HG02623 (cell line): ENCODE data around the gene TRIM31.

Experiments
- ATAC-seq: cut with Tn5 transposase; IDR thresholded peaks from one replicate; pipeline ENCODE4 v1.9.1; 2021; ENCODE audit warnings: moderate library complexity; ENCODE audit not compliant: unreplicated experiment

The TRIM31 gene, protein sequence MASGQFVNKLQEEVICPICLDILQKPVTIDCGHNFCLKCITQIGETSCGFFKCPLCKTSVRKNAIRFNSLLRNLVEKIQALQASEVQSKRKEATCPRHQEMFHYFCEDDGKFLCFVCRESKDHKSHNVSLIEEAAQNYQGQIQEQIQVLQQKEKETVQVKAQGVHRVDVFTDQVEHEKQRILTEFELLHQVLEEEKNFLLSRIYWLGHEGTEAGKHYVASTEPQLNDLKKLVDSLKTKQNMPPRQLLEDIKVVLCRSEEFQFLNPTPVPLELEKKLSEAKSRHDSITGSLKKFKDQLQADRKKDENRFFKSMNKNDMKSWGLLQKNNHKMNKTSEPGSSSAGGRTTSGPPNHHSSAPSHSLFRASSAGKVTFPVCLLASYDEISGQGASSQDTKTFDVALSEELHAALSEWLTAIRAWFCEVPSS

GRCh38 chr6:30113003-30113759 is at the start of gene TRIM31:
Gene TRIM31 (minus strand): TSS chr6:30113090. CDS start chr6:30112805, 285 bp downstream.
- ATAC-seq: no peak

DNA sequence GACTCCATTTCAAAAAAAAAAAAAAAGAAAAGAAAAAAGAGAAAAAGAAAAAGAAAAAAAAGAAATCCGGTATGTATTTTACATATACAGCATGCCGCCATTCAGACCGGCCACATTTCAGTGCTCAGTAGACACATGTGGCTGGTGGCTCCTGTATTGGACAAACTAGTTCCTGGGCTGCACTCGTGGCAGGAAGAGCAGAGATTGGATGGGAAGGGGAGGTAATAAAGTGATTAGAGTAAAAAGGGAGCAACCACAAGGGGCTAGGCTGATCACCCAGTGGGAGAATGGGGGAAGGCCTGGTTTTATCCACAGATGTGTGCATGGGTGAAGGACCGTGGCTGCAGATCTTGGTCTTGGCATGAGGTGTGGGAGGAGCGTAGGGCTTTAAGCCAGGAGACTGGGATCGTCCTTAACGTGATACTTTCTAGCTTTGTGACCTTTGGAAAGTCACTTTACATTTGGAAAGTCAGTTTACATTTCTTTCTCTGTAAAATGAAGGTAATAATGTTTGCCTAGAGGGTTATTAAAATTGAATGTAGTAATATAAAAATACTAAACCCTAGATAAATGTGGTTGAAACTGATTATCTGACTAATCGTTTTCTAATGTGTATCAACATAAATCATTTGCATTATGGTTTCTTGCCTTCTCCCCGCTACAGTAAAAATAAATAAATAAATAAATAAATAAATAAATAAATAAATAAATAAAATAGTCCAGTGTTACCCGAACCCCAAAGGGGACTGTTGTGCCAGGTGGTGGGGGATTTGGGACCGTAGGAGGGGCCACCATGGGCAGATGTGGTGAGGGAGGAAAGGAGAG is 49.6 kb upstream of the TRIM31 start:
- ATAC-seq: no peak

DNA sequence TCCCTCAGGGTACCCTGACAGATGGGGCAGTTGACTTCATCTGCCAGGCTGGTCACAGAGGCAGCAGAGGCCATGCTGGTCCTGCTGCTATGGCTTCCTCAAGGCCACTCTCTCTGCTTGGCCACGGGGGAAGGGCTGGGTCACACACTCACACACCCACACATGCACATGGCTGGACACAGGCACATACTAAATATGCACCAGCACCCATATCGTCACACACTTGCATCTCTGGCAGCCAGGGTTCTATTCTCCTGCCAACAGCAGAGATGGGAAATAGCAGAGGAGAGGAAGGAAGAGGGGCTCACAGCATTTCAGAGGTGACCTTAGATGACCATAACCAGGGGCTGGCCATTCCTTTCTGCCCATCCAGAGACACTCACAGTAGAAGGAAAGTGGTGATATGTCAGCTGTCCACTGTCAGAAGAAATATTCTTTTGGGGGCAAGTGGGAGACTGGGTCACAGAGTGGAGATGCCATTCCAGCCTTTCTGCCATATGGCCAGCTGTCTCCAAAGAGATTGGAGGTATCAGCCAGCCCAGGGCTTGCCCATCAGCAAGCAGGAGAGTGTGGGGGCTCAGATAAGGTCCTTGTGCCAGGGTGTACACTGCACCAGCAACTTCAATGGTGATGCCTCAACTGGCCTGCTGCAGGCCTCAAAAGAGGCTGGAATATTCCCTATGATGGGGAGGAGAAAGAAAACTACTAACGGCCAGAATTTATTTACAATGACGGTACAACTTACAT is 48.1 kb upstream of the TRIM31 start, which contains the start of gene TRIM10:
Gene TRIM10, minus strand, starts transcription at position 427 of the 747 bp plus-strand sequence. Its CDS starts 353 bp downstream, at position 74.
- ATAC-seq: no peak

DNA sequence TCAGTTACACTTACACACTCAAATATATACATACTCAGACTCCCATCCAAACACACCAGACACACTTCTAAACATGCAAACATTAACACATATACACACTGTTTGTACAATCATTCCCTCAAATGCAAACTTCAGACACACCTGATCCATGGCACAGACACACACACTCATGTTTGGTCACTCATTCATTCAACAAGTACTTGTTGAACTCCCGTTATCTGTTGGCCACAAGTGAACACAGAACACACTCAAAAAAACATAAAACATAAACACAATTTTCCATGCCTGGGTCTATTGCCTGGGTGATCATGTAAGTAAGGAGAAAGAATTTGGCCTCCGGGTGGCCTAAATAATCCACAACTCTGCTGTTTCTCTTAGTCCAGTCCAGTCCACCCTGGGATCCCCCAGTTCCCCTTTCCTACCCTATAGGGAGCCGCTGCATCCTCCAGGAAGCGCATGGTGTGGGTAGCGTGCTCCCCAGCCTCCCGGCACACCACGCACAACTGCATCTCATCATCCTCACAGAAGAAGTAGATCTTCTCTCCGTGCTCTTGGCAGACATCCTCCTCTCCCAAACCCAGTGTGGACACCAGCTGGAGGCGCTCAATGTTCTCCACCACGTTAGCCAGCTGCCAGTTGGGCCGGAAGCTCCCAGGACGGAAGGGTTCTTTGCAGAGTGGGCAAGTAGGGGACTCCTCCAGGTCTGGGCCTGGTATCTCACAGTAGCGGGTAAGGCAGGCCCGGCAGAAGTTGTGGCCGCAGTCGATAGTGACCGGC is 47.3 kb upstream of the TRIM31 start:
- ATAC-seq: no peak

DNA sequence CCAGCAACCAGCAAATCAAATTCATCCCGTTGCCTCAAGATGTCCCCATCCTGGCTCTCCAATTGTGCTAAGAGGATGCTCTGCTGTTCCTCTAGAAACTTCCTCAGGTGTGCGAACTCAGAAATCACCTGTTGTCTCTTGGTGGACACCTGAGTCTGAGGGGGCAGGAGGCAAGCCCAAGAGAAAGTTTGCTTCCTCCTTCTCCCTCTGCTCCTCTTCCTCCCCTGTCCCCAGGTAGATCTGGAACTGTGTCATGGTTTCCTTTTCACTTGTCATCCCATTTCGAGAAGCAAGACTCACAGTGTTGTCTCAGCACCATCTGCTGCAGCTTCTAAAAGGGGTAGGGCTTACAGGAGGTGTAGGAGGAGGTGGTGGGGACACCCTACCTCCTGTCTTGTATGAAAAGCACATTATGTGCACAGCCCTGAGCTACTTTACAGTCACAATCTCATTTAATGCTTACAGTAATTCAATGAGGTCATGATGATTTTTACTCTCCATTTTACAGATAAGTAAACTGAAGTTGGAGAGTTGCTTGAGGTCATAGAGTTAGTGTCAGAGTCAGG is 45.7 kb upstream of the TRIM31 start:
- ATAC-seq: no peak

DNA sequence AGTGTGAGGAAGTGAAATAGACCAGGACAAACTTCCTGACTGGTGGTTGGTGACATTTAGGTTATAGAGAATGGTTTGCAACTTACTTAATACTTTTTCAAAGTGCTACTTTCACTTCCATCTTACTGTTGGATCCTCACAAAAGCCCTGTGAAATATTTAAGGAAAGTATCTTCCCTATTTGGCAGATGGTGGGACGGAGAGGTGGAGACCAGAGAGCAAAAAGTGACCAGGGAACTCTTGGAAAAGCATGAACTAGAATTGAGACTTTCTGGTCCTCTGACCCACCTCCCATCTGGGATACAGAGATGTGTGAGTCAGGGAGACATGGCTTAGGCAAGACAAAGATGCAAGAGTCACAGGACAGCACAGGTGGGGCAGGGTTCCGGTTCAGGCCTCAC is 45.1 kb upstream of the TRIM31 start:
- ATAC-seq: no peak

GRCh38 chr6:30157581-30157980 is 44.7 kb upstream of the TRIM31 start:
- no peak for ATAC-seq

- ATAC-seq: no peak
These were observed 43.9 kb upstream of the TRIM31 start for GRCh38 chr6:30156774-30157173.

DNA sequence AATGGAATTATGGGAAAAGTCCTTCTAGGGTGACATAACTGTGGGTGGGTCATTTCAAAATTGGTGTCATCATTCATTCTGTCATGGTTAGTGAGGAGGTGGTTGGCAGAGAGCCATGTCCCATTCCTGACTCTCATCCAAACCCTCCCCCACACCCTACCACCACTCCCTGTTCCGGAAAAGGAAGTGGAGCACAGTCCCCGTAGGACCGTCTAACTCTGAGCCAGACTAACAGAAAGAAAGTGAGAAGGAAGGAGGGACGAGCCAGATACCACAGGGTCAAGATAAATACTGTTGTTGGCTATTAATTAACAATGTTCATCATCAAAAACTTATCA is 43.3 kb upstream of the TRIM31 start:
- no peak for ATAC-seq

- ATAC-seq: no peak
These were observed 42.8 kb upstream of the TRIM31 start for GRCh38 chr6:30155520-30156261.

GRCh38 chr6:30154709-30155519 is 42.0 kb upstream of the TRIM31 start:
- ATAC-seq: no peak

DNA sequence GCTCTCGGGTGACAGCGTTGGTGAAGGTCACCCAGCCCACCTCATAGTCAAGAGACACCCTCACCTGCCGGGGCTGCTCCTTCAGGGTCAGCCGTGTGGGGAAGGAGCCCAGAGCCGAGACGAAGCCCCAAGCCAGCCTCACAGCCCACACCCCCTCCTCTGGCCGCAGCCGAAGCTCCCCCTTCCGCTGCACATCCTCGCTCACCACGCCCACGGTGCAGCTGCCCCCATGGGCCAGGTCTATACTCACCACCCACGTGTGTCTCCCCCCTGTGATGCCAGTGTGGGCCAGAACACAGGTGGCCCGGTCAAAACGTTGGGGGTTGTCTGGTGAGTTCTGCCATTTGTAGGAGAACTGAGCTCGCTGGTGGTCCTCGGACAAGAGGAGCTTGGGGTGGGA is 41.2 kb upstream of the TRIM31 start:
- ATAC-seq: no peak

DNA sequence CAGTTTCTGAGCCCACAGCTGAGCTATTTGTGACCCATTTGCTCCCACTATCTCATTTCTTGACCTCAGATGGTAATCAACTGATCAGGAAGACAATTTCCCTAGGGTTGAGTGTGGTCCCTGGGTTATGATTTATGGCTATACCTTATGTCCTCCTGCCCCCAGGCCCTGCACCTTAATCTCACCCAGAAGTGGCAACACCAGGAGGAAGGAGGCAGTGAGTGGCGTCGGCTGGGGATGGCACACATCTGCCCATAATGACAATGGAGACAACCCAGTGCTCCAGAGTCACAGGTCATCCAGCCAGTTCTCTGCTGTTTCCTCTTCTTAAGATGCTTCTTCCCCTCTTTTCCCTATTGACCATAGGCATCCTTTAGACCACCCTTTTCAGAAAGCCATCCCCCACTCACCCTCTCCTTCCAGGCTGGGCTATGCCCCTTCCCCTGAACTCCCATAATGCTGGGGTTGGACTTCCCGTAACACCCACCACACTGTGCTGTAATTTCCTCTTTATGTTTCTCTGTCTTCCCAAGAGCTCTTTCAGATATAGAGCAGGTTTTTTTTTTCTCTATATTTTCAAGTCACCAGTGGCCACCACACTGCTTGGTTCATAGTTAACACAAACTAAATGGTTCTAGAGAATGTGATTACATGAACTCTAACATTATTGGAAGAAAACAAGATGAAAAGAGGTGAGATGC is 40.2 kb upstream of the TRIM31 start:
- ATAC-seq: no peak

DNA sequence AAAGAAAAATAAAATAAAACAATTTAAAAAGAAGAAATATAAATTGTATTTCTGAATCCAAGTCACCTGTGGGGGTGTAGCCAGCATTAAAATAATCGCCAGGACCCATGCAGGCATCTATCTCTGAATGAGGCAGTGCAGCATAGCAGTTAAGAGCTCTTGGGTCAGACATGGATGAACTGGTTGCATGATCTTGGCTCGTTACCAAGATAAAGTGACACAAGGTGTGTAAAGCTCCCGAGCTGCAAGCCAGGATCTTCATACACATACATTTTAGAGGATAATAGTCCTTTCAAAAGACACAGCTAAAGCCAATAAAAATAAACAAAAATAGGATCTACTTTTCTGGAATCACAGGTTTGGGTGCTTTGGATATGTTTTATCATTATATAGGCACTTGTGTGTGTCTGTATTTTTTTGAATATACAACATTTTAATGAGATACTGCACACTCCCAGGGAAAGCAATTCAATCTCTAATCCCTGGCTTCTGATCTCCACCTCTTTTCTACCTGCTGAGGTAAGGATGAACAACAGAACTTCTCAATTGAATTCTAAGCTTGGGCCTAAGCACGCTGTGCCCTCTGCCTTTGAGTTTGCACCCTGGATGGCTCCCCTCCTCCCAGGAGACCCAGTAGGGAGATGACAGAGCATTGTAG is 39.3 kb upstream of the TRIM31 start:
- ATAC-seq: no peak

DNA sequence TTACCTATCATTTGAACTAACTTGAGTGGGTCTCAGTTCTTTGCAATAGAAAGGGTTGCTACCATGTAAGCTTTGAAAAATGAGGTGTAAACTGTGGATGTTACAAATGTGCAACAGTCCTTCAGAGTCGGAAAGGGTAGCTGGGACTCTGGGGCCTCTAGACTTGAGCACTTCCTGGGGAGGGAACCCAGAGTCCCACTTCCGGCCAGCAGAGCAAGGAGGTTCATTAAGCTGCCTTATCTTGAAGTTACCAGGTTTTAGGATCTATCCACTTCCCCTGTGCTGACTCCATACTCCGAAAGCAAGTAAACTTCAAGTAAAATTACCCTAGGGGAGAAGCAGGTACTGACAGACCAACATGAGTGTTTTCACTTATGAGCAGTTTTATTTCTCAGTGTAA is 38.7 kb upstream of the TRIM31 start:
- no peak for ATAC-seq

DNA sequence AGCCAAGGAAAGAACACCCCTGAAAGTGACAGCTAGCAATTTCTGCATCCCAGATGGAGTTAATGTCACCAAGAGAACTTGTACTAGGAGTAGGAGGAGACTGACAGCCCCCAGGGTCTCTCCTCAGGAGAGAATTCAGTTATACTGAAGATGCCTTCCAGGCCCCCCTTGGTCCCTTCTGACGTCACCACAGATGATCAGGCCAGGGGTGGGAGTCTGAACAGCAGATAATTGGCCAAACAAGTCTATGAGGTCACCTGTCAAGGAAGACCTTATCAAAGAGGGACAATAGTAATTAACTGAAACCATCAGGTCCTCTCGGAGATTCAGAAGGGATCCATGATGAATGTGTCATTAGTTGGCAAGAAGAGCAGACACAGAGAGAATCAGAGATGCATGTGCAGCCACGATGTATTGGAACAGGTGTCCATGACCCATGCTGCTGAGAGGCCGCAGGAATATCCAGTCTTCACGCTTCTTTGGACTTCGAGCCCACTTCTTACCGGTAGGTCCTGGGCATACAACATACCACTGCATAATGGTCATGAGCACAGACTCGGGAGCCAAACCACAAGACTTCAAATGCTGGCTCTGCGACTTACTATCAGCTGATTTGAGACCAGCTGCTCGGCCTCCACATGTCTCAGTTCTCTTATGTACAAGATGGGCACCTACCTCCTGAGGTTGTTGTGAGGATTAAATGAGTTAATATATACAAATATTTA is 37.9 kb upstream of the TRIM31 start:
- ATAC-seq: no peak
